Psoas muscle (tissue), 8 donors: Measurements from ENCODE around the gene OR10K2. TPM values are rescaled to one million over a fixed set of nuclear protein-coding genes. Genes with fewer than 3 reads are reported as not detected.
"Not testable (repeated sequence)": the region's sequence is repeated elsewhere in the genome, so short reads cannot be mapped to it uniquely, and the experiment has no call there.

Experiments used
- ATAC-seq, 4 donors: fragments of 200-7000 bp; cut with Tn5 transposase; one replicate each; pipeline ENCODE4 v1.9.1; 2020; ENCODE audit warnings: moderate library complexity in 3 of 4, mild to moderate bottlenecking in 2 of 4
- DNase-seq, 2 donors: peaks; one replicate each; pipeline ENCODE4 v3.0.0-alpha.2; 2020
- H3K27ac ChIP-seq: fragments of 200-600 bp; one replicate; pipeline ENCODE4 v1.8.0; 2022
- H3K27me3 ChIP-seq, 3 donors: fragments of 200-600 bp in 1 of 3; one replicate each; pipeline versions ENCODE4 v1.6.1 to v1.8.0; 2013 to 2022; ENCODE audit warnings: low read length in 2 of 3, mild to moderate bottlenecking in 2 of 3, moderate library complexity in 1 of 3; ENCODE audit not compliant: insufficient read depth in 3 of 3
- H3K36me3 ChIP-seq, 2 donors: fragments of 200-600 bp in 1 of 2; one replicate each; pipeline versions ENCODE4 v1.6.1 to v1.8.0; 2013 to 2022; ENCODE audit warnings: low read depth in 1 of 2, mild to moderate bottlenecking in 1 of 2, moderate library complexity in 1 of 2; ENCODE audit not compliant: insufficient read depth in 1 of 2
- H3K4me1 ChIP-seq: fragments of 200-600 bp; one replicate; pipeline ENCODE4 v1.8.0; 2022
- H3K4me3 ChIP-seq: fragments of 200-600 bp; one replicate; pipeline ENCODE4 v1.8.0; 2022; ENCODE audit warnings: mild to moderate bottlenecking
- H3K9me3 ChIP-seq: fragments of 200-600 bp; one replicate; pipeline ENCODE4 v1.8.0; 2022
- WGBS, 3 donors: extraction: QIAGEN DNeasy Blood & Tissue Kit; methylation state at CpG; one replicate each; pipeline versions ENCODE4 v1.1.6 to v1.1.7; 2013; 5-methylcytosine and 5-hydroxymethylcytosine counted together
- intact Hi-C, 2 donors: fragments of 100-400 bp; cut with DNase I; formaldehyde crosslinking; loops; one replicate each; pipeline versions ENCODE4 v1.11.0 to v1.14.2; 2022
- polyA plus RNA-seq, 3 donors: library from polyadenylated mRNA; stranded (reverse); fragments of 200-250 nt; gene quantifications; one replicate each; pipeline ENCODE4 v1.2.3, GENCODE V29; 2013
- total RNA-seq, 4 donors: library from RNA; stranded (reverse); fragmentation: NEBNext Ultra II Directional in 2 of 4; extraction: Animal tissue kit (Norgen Biotek cat#: 25700) in 2 of 4; gene quantifications; one replicate each; pipeline versions ENCODE4 v1.2.1 to v1.2.4, GENCODE V29; 2021 to 2023
- TF ChIP-seq, protein P1 (sequence below): fragments of 200-600 bp; IDR thresholded peaks from one replicate; pipeline ENCODE4 v1.8.0; 2022; ENCODE audit warnings: antibody characterized with exemption
- donor health status: healthy with polysubstance abuse.
- donor health status: DM: no; HTN: no; CAD: no; lungs with moderate emphysema.
- donor health status: Bipolar disorder and iron deficiency.
- donor health status: healthy.
- donor health status: DM: yes; HTN: yes; CAD: no.
- donor health status: DM: no; HTN: no; CAD: no.
- donor health status: DM: no; HTN: no; CAD: no.
- donor health status: DM: yes; HTN: yes; CAD: no.

OR10K2 gene
- total and polyA plus RNA-seq, 7 donors, result not detected

DNA sequence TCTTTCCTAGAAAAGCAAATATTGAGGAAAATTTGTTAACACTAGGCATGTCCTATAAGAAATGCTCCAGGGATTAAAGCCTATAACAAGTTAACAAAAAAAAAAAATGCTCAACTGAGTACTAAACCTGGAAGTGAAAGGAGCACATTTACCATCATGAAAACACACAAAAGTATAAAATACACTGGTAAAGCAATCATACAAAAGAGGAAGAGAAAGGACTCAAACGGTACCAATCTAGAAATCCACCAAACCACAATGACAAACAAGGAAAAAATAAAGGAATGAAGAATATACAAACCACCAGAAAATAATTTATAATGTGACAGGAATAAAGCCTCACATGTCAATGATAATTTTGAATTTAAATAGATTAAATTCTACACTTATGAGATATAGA, 51.2 kb downstream of the OR10K2 start:
- Histone ChIP-seq H3K9me3 (peaks cover 7% of the 10 kb centered on the region), H3K4me3 (no peak overlapping the region), H3K27ac (no peak overlapping the region), H3K27me3 (no peaks in the 10 kb centered on the region), H3K4me1 (no peaks in the 10 kb centered on the region), H3K36me3 (no peaks in the 10 kb centered on the region)
- TF ChIP-seq, protein P1, sequence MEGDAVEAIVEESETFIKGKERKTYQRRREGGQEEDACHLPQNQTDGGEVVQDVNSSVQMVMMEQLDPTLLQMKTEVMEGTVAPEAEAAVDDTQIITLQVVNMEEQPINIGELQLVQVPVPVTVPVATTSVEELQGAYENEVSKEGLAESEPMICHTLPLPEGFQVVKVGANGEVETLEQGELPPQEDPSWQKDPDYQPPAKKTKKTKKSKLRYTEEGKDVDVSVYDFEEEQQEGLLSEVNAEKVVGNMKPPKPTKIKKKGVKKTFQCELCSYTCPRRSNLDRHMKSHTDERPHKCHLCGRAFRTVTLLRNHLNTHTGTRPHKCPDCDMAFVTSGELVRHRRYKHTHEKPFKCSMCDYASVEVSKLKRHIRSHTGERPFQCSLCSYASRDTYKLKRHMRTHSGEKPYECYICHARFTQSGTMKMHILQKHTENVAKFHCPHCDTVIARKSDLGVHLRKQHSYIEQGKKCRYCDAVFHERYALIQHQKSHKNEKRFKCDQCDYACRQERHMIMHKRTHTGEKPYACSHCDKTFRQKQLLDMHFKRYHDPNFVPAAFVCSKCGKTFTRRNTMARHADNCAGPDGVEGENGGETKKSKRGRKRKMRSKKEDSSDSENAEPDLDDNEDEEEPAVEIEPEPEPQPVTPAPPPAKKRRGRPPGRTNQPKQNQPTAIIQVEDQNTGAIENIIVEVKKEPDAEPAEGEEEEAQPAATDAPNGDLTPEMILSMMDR, result no peak
- intact Hi-C loops, result no loop called here
- WGBS, 3 donors, result 77 to 79% (median 79%) methylated on average over 1 of the region's 1 CpG
- DNase-seq (no peak), ATAC-seq (no peak)

DNA sequence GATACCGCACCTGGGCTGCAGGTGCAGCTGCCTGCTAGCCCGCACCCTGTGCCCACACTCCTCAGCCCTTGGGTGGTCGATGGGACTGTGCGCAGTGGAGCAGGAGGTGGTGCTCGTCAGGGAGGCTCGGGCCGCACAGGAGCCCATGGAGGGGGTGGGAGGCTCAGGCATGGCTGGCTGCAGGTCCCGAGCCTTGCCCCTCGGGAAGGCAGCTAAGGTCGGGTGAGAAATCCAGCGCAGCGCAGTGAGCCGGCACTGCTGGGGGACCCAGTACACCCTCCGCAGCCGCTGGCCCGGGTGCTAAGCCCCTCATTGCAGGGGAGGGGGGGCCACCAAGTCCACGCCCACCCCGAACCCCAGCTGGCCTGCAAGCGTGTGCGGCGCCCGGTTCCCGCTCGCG, 51.9 kb downstream of the OR10K2 start:
- DNase-seq, H3K4me3 ChIP-seq, ATAC-seq, intact Hi-C loops, H3K36me3 ChIP-seq, H3K27me3 ChIP-seq, H3K27ac ChIP-seq, H3K4me1 ChIP-seq, H3K9me3 ChIP-seq: not testable (repeated sequence)
- WGBS, 3 donors, result 90 to 93% (median 92%) methylated on average over 22 to 25 of the region's 25 CpGs

DNA sequence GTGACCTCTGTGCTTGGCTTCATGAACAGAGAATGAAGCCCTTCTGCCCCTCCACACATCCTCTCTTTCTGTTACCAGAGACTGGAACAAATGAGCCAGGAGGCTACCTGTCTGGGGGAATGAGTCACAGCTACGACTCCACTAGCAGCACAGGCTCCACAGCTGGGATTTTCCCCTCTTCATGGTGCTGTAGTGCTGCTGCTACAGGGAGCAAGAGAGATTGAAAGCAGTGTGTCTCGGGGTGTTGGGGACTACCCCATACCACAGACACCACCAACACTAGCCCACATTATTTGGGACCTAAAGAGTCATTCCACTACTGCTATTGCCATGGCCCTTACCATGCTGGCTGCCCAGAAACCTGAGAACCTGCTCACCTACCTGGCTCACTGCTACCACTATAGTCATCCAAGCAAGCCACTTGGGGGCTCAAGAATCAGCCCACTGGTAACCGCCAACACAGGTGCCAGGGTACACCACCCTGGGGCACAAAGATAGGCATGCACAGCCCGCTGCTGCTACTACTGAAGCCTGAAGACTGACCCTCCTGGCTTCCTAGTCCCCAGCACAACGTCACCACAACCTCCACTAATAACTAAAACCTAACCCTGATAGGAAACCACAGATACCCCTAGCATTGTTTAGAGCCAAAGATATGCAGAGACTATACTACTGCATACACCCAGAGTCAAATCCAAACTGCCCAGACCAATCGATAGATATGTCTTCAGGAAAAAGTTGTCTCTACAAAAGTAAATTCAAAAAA, 54.7 kb downstream of the OR10K2 start:
- Histone ChIP-seq H3K36me3 (no peaks in the 10 kb centered on the region), H3K27me3 (no peaks in the 10 kb centered on the region), H3K9me3 (peaks cover 7% of the 10 kb centered on the region), H3K27ac (no peak overlapping the region), H3K4me3 (no peak overlapping the region), H3K4me1 (no peaks in the 10 kb centered on the region)
- WGBS, 3 donors, result 62 to 75% (median 65%) methylated on average over 6 of the region's 6 CpGs
- no peak for DNase-seq
- TF ChIP-seq, protein P1, result no peak
- no peak for ATAC-seq
- intact Hi-C loops, result no loop called here

Other genes with a start within 250 kb of the OR10K2 start
- gene CD1D, start 245.3 kb downstream of the OR10K2 start, total RNA-seq, result 1 to 10 TPM in 2 of 4 donors, under 1 TPM in 2; 0.59 to 1.6 (median 1.1) TPM
- 1 to 10 TPM in 2 of 3 donors, under 1 TPM in 1; 0.90 to 7.8 (median 1.2) TPM for gene CD1D, start 245.3 kb downstream of the OR10K2 start, polyA plus RNA-seq
- gene CD1A, start 171.8 kb downstream of the OR10K2 start, total RNA-seq, result not detected
- gene CD1A, start 171.8 kb downstream of the OR10K2 start, polyA plus RNA-seq, result not detected
- gene CD1C, start 136.3 kb downstream of the OR10K2 start, total RNA-seq, result under 1 TPM in 2 of 4 donors, not detected in 2; 0.26 to 0.47 TPM
- under 1 TPM in 2 of 3 donors, not detected in 1; 0.06 to 0.09 TPM for gene CD1C, start 136.3 kb downstream of the OR10K2 start, polyA plus RNA-seq
- not detected for gene CD1B, start 94.7 kb downstream of the OR10K2 start, total RNA-seq
- gene CD1B, start 94.7 kb downstream of the OR10K2 start, polyA plus RNA-seq, result under 1 TPM in 1 of 3 donors, not detected in 2; 0.03 TPM
- gene CD1E, start 72.3 kb downstream of the OR10K2 start, total RNA-seq, result not detected
- under 1 TPM in 1 of 3 donors, not detected in 2; 0.08 TPM for gene CD1E, start 72.3 kb downstream of the OR10K2 start, polyA plus RNA-seq
- not detected for gene OR10T2, start 26.8 kb downstream of the OR10K2 start, total RNA-seq
- gene OR10T2, start 26.8 kb downstream of the OR10K2 start, polyA plus RNA-seq, result not detected
- gene OR10K1, start 35.6 kb upstream of the OR10K2 start, total RNA-seq, result under 1 TPM in 1 of 4 donors, not detected in 3; 0.06 TPM
- not detected for gene OR10K1, start 35.6 kb upstream of the OR10K2 start, polyA plus RNA-seq
- not detected for gene OR10R2, start 46.0 kb upstream of the OR10K2 start, total RNA-seq
- not detected for gene OR10R2, start 46.0 kb upstream of the OR10K2 start, polyA plus RNA-seq
- gene OR6Y1, start 128.2 kb upstream of the OR10K2 start, total RNA-seq, result not detected
- not detected for gene OR6Y1, start 128.2 kb upstream of the OR10K2 start, polyA plus RNA-seq
- gene OR6P1, start 144.3 kb upstream of the OR10K2 start, total RNA-seq, result not detected
- not detected for gene OR6P1, start 144.3 kb upstream of the OR10K2 start, polyA plus RNA-seq
- gene OR10X1, start 153.7 kb upstream of the OR10K2 start, total RNA-seq, result not detected
- gene OR10X1, start 153.7 kb upstream of the OR10K2 start, polyA plus RNA-seq, result not detected
- not detected for gene OR10Z1, start 179.0 kb upstream of the OR10K2 start, total RNA-seq
- not detected for gene OR10Z1, start 179.0 kb upstream of the OR10K2 start, polyA plus RNA-seq